Measurements from ENCODE around the gene TUSC2. TPM values are rescaled to one million over a fixed set of nuclear protein-coding genes. Genes with fewer than 3 reads are reported as not detected.
A peak's percentile ranks its signal among the peaks of the same experiment; 100 is the strongest.

Gene TUSC2
- total and polyA plus RNA-seq, 9 of the 15 experiments (the other 6 are each of a cell fraction or from before 2014, with no cell fraction given) = 2.8 to 67.5 (median 25.8) TPM

DNA sequence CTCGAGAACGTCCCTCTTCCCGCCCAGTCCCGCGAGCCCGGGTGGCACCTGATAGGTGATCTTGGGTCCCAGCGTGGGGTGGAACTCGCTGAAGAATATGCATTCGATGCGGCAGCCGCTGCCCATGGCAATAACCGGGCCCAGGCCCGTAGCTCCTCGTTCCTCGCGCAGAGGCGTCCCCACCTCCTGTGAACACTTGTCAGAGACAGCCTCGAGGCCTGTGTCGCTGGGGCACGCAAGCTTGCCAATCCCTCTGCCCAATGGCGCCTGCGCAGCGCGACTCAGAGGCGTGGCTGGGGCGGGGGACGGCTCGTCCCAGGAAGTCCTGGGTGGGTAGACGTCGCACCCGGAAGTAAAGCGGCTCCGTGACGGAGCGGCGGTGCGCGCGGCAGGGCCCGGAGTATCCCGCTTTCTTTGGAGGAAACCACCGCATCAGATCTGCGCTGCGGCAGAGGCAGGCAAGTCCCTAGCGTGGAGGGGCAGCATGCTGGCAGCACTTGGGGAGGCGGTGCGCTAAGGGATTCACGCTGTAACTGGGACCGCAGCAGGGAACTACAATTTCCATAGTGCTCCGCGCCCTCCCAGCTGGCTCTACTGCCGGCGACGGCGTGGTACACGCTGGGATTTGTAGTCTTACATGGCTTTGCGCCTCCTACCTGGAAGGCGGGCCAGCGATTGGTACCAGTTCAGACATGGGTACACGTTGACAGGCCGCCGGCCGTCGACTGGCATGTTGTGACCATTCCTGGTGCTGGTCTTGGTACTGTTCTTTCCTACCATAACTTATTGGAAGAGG is 22.7 kb upstream of the TUSC2 start, which contains the start of the genes CYB561D2 and NPRL2 (continued):
- TF ChIP-seq, protein P1, sequence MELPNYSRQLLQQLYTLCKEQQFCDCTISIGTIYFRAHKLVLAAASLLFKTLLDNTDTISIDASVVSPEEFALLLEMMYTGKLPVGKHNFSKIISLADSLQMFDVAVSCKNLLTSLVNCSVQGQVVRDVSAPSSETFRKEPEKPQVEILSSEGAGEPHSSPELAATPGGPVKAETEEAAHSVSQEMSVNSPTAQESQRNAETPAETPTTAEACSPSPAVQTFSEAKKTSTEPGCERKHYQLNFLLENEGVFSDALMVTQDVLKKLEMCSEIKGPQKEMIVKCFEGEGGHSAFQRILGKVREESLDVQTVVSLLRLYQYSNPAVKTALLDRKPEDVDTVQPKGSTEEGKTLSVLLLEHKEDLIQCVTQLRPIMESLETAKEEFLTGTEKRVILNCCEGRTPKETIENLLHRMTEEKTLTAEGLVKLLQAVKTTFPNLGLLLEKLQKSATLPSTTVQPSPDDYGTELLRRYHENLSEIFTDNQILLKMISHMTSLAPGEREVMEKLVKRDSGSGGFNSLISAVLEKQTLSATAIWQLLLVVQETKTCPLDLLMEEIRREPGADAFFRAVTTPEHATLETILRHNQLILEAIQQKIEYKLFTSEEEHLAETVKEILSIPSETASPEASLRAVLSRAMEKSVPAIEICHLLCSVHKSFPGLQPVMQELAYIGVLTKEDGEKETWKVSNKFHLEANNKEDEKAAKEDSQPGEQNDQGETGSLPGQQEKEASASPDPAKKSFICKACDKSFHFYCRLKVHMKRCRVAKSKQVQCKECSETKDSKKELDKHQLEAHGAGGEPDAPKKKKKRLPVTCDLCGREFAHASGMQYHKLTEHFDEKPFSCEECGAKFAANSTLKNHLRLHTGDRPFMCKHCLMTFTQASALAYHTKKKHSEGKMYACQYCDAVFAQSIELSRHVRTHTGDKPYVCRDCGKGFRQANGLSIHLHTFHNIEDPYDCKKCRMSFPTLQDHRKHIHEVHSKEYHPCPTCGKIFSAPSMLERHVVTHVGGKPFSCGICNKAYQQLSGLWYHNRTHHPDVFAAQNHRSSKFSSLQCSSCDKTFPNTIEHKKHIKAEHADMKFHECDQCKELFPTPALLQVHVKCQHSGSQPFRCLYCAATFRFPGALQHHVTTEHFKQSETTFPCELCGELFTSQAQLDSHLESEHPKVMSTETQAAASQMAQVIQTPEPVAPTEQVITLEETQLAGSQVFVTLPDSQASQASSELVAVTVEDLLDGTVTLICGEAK (IDR thresholded peaks at IDR 0.05) = peak; percentile 92
- TF ChIP-seq, protein P1 (CRISPR knock-in tag; IDR thresholded peaks at IDR 0.05) = no peak
- TF ChIP-seq MTA1 (IDR thresholded peaks at IDR 0.05; ENCODE audit: borderline replicate concordance) = peak; percentile 91
- TF ChIP-seq MAZ (CRISPR knock-in tag; conservative IDR thresholded peaks at IDR 0.05 in 1 of 2, IDR thresholded peaks at IDR 0.05 in 1 of 2) = peak; percentile 27 to 73; a peak in 1 of 4 replicates
- no peak for TF ChIP-seq SRSF9 (IDR thresholded peaks at IDR 0.05; ENCODE audit: borderline replicate concordance, low read depth, low read length)
- no peak for TF ChIP-seq ZNF217 (CRISPR knock-in tag; IDR thresholded peaks at IDR 0.05)
- TF ChIP-seq ZNF232 (CRISPR knock-in tag; IDR thresholded peaks at IDR 0.05) = no peak
- TF ChIP-seq ATF1 (CRISPR knock-in tag; IDR thresholded peaks at IDR 0.05) = peak; percentile 36; the same call in 1 of the 2 replicates
- peak; percentile 96 for TF ChIP-seq ATF1 (tag; IDR thresholded peaks at IDR 0.05)
- no peak for TF ChIP-seq CHD1 (IDR thresholded peaks at IDR 0.05; ENCODE audit: low read length)
- peak; percentile 75 for TF ChIP-seq ATF7 (IDR thresholded peaks at IDR 0.05)
- TF ChIP-seq, protein P2, sequence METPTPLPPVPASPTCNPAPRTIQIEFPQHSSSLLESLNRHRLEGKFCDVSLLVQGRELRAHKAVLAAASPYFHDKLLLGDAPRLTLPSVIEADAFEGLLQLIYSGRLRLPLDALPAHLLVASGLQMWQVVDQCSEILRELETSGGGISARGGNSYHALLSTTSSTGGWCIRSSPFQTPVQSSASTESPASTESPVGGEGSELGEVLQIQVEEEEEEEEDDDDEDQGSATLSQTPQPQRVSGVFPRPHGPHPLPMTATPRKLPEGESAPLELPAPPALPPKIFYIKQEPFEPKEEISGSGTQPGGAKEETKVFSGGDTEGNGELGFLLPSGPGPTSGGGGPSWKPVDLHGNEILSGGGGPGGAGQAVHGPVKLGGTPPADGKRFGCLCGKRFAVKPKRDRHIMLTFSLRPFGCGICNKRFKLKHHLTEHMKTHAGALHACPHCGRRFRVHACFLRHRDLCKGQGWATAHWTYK (CRISPR knock-in tag; IDR thresholded peaks at IDR 0.05) = peak; percentile 69; the same call in 1 of the 2 replicates
- TF ChIP-seq BHLHE40 (IDR thresholded peaks at IDR 0.05; ENCODE audit: low read length) = no peak; the same call in 1 of the 2 replicates
- no peak for TF ChIP-seq DACH1 (IDR thresholded peaks at IDR 0.05; ENCODE audit: partially characterized antibody)
- TF ChIP-seq NUFIP1 (IDR thresholded peaks at IDR 0.05; ENCODE audit: partially characterized antibody) = no peak
